Stimulated activated CD4-positive, alpha-beta T cell treated with anti-CD3 and anti-CD28 coated beads, Interleukin-12 subunit alpha, Interleukin-12 subunit beta, amount 100 ng/mL, for 48 hours (primary cell): Measurements from ENCODE around the gene NBEA.
A peak's percentile ranks its signal among the peaks of the same experiment; 100 is the strongest.

Experiments
- DNase-seq, 3 donors: peaks; one replicate each; pipeline ENCODE4 v3.0.0-alpha.2; 2020; ENCODE audit warnings: low read depth in 2 of 3, low spot score in 1 of 3

Gene NBEA

GRCh38 chr13:35695448-35695770 lies 753.3 kb downstream of the NBEA start:
- no peak for DNase-seq

DNA sequence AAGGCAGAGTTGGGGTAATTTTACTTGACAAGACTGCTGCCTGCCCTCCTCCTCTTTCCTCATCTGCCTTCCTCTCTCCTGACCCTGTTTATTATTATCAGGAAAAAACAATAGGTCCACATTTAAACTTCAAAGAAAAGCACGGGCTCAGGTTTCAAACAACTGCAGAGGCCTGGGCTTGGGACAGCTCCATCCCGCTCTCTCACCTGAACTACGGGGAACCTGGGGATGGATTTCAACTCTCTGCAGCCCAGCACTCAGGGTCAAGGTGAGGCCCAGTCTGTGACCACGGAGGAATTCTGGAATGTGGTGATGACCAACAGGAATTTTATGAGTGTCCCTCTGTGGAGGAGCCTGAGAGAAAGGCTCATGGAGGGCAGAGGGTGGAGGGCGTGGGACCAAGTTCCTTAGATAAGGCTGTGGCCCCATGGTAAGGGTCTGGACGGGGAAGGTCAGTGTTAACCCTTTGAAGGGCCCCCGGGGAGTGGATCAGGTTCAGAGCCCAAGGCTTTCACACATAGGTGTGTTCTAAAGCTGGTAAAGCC lies 755.2 kb downstream of the NBEA start:
- no peak for DNase-seq

GRCh38 chr13:35698911-35699576 lies 757.0 kb downstream of the NBEA start:
- DNase-seq: no peak

- DNase-seq: no peak
Measured at GRCh38 chr13:35699825-35700510, 757.9 kb downstream of the NBEA start.

DNA sequence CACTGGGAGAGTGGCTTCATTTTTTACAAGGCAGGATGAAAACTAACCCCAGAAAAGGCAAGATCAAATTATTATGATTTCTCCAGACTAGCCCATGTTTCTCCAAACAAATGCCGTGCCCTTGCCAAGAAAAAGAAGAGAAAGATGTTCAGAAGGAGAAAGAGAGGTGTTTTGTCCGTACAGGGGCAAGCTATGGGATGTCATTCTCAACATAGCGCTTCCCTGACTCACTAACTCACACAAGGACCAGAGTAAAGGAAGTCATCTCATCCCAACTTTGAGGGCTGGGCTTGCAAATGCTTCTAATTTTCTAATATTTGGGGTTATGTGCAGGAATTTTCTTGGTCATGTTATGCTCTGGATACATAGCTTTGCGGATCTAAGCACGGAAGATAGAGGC lies 758.6 kb downstream of the NBEA start:
- no peak for DNase-seq

GRCh38 chr13:35702316-35702715 lies 760.2 kb downstream of the NBEA start:
- no peak for DNase-seq

GRCh38 chr13:35703061-35703460 lies 761.0 kb downstream of the NBEA start:
- no peak for DNase-seq

GRCh38 chr13:35704331-35704730 lies 762.3 kb downstream of the NBEA start:
- no peak for DNase-seq

- DNase-seq: no peak
Measured at GRCh38 chr13:35706281-35706680, 764.2 kb downstream of the NBEA start.

- DNase-seq: no peak
Measured at GRCh38 chr13:35706721-35707120, 764.7 kb downstream of the NBEA start.

GRCh38 chr13:35711909-35712308 lies 769.8 kb downstream of the NBEA start:
- DNase-seq: no peak

DNA sequence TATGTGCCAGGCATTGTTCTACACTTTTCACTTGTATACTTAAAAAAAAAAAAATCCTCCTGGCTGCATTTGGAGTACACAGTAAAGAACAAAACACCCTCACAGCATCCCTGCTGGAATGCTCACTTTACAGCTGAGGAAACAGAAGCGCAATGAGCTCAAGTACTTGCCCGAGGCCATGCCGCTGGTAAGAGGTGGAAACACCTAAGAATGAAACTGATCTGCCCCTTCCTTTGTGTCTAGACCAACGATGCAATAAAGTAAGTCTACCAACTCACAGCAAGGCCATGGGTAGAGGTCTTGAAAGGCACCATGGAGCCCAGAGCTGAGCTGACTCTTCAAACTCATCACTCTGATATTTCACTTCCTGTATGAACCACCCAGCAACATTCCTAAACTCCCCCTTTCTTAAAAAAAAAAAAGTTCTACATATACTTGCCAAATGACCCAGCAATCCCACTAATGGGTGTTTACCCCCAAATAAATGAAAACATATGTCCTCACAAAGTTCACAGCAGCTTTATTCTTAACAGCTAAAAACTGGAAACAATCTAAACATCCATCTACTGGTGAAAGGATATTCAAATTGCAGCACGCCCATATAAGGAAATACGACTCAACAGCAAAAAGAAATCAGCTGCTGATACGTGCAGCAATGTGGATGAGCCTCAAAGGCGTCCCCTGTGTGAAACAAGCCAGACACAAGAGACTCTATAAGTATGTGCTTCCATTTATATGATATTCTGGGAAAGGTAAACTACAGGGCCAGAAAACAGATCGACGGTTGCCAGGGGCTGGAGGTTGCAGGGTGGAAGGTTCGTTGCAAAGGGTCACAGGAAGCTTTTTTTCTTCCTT lies 771.1 kb downstream of the NBEA start:
- no peak for DNase-seq

GRCh38 chr13:35714121-35714520 lies 772.1 kb downstream of the NBEA start:
- no peak for DNase-seq

- DNase-seq: no peak
Measured at GRCh38 chr13:35714588-35715377, 772.7 kb downstream of the NBEA start.

DNA sequence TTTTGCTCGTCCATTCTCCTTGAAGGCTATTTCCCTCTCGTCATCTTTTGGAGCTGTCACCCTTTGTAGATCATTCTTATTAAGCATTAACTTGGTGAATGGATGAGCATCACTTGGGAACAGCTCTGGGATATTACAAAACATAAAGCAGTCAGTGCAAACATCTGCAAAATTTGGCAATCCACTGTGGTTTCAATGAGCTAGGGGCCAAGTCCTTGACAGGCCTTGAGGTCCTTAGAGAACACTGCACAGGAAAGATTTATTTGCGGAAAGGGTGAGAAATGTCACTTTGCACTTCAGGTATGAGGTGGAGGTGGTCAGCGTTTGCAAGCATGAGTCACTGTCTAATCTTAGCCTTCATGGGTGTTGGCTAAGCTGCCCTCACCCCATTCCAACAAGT lies 774.1 kb downstream of the NBEA start:
- DNase-seq: no peak

DNA sequence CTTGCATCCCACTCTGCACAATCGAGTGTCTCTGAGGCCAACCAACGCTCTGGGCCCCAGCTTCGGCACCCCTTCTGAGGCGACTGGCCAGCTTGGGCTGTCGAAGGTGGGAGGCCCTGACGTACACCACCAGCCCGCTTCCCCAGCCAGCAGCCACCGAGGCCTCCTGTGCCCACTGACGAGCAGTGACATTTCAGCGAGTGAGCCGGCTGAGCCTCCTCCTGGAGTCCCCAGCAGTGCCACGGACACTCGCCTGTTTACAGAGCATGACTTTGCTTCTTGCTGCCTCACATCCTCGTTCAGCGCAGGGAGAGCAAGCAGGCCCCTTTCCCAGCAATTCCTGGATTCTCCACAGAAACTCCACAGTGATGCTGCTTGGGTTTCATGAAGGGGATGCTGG lies 774.7 kb downstream of the NBEA start:
- no peak for DNase-seq

GRCh38 chr13:35718084-35718483 lies 776.0 kb downstream of the NBEA start:
- DNase-seq: no peak

GRCh38 chr13:35720290-35720689 lies 778.2 kb downstream of the NBEA start:
- no peak for DNase-seq

DNA sequence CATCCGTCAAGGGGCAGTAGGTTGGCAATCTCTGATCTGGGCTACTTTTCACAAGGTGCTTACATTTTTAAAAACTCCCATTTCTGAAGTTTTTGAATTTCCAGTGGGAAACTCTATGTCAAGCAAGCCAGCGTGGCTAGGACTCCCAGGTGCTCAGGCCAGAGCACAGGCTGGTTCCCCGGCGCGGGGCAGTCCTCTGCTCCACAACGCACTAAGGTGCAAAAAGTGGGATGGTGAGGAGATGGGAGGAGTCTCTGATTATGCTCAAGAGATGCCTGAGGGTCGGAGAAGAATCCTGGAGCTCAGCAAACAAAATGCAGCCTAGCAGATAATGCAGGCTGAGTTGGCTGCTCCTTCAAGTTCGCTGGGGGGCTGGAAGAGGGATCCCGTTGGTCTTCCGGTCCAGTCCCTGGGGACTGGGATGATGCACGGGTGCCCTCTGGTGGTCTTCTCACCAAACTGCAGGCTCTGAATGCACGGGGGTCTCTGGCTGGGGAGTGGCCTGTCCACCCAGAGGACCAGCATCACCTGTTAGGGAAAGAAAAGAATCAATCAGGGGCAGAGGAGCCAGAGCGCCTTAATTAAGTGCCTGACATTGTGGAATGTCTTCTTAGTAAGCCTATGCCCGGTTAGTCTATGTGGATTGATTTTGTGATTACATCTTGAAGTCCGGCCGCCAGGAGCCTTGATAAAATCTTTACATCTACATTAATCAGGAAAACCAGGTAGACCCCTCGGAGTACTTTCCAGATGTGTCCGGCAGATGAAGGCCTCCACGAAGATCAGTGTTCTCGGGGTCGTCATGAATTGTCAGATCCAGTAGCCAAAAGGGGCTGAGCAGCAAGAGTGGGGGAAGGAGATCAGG lies 778.9 kb downstream of the NBEA start:
- DNase-seq: peak; percentile 3 to 21 (median 8)
